Activated CD8-positive, alpha-beta memory T cell treated with anti-CD3 and anti-CD28 coated beads, Interleukin-2, amount 50 U/mL, for 4 hours (primary cell): ENCODE results near the gene RNF44.

Source experiments
- DNase-seq: peaks from one replicate; pipeline ENCODE4 v3.0.0-alpha.2; 2020

Gene RNF44

DNA sequence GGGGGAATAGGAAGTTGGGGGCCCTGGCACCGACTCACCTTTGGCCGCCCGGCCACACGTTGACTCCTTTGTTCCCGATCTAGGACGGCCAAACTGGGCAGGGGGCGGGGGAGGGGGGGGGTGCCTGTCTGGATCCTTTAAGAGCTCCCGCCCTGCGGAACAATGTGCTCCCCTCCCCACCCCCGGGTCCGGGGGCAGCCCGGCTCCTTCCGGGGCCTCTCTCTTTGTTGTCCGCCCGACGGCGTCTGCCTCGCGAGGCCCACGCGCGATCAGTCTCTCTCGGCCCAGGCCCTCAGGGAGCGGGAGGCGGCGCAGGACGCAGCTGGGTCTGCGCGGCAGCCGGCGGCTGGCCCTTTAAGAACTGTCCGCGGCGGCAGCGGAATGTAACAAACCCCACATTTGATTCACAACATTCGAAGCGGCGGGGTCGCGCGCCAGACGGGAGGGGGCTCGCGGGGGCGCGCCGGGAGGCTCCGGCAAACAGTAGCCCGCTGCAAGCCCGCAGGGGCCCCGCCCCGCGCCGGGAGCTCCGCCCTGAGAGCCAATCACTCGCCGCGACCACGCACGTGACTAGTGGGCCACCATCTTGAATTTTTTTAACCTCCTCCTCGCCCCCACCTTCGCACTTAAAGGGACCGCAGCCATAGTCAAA, at the start of gene RNF44:
RNF44 (minus strand) TSS at position 501 of the 652 bp plus-strand sequence. CDS start 4,930 bp downstream, outside the sequence.
- peak; percentile 99 for DNase-seq

- DNase-seq: no peak
Observed at GRCh38 chr5:176583076-176583475, 45.9 kb upstream of the RNF44 start.

GRCh38 chr5:176581361-176581760, 44.2 kb upstream of the RNF44 start:
- DNase-seq: no peak

- no peak for DNase-seq
Observed at GRCh38 chr5:176579323-176579722, 42.1 kb upstream of the RNF44 start.

DNA sequence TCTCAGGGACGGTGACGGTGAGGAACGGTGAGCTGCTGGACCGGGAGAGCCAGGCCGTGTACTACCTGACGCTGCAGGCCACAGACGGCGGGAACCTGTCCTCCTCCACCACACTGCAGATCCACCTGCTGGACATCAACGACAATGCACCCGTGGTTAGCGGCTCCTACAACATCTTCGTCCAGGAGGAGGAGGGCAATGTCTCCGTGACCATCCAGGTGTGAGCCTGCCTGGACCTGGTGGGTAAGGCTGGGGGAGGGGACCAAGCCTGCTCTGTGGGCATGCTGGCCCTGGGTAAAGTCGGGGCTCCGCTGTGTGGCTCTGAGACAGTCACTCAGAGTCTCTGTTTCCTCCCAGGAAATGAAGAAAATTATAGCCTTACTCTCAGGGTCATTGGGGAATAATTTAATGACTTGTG, 41.2 kb upstream of the RNF44 start:
- DNase-seq: peak; percentile 31

DNA sequence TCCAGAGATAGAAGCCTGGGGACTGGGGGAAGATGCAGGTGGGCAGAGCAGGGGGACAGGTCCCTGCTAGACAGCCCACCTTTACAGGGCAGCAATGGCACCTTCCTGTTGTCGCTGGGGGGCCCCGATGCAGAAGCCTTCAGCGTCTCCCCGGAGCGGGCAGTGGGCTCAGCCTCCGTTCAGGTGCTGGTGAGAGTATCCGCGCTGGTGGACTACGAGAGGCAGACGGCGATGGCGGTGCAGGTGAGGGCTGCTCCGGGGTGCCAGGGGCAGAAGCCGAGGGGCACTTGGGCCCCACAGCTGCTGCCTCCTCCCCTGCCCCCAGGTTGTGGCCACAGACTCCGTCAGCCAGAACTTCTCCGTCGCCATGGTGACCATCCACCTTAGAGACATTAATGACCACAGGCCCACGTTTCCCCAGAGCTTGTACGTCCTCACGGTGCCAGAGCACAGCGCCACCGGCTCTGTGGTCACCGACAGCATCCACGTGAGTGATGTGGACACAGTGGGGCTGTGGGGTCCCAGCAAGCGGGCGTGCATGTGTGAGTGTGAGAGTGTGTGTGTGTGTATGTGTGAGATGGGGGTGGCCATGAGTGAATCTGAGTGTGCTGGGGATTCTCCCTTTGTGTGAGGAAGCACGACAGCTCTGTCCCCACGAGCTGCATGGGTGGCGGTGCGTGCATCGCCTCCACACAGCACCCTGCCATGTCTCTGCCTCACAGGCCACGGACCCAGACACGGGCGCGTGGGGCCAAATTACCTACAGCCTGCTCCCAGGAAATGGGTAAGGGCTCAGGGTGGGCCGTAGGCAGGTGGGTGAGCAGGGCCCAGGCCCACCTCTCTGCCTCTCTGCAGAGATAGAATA, 40.3 kb upstream of the RNF44 start:
- DNase-seq: no peak

- no peak for DNase-seq
Observed at GRCh38 chr5:176575488-176576422, 38.6 kb upstream of the RNF44 start.

- DNase-seq: no peak
Observed at GRCh38 chr5:176575066-176575465, 37.9 kb upstream of the RNF44 start.

DNA sequence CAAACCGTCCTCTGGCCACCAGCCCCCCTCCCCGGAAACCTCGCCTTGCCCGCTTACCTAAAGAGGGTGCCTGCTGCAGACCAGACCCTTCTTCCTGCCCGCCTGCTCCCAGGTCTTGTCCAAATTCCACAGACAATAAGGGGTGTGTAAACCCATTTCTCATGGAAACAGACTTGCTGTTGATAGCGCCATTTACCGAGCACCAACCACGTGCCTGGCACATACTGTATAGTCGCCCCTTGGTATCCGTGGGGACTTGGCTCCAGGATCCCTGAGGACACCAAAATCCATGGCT, 37.0 kb upstream of the RNF44 start:
- no peak for DNase-seq

DNA sequence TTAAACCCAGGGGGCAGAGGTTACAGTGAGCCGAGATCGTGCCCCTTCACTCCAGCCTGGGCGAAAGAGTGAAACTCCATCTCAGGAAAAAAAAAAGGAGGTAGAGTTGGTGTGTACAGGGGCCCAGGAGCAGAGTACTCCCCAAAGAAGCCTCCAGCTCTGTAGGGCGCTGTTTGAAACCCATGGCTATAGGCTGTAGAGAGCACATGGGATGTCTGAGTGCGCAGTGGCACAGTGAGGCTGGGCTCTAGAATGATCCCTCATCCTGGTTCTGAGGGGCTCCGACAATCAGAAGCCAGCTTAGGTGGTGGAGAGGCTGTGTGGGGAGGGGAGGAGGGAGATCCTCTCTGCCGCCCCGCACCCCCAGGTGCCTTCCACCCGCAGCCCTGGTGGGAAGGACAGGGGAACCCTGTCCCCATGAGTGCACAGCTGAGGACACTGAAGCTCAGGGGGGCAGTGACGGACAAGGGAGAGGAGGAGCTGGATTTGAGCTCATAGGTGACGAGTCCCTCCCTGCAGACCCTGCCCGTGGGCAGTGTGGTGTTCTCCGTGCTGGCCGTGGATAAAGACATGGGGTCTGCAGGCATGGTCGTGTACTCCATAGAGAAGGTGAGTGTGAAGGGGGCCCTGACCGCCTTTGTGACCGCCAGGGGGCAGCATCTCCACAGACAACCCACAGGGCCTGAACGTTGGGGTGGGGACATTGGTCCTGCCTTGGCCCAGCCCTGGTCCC, 36.5 kb upstream of the RNF44 start:
- peak; percentile 84 for DNase-seq

- DNase-seq: no peak
Observed at GRCh38 chr5:176570044-176570443, 32.8 kb upstream of the RNF44 start.

DNA sequence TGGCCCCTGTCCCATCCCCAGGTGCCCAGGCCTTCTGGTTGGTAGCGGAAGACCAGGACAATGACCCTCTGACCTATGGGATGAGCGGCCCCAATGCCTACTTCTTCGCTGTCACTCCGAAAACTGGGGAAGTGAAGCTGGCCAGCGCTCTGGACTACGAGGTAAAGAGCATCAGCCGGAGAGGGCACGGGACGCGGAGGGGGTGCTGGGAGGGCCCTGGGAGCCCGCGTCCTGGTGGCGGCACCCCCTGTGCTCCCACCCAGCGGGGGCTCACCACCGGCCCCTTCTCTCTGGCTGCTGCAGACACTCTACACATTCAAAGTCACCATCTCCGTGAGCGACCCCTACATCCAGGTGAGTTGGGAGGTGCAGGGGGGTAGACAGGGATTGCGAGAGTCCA, 31.5 kb upstream of the RNF44 start:
- DNase-seq: no peak

DNA sequence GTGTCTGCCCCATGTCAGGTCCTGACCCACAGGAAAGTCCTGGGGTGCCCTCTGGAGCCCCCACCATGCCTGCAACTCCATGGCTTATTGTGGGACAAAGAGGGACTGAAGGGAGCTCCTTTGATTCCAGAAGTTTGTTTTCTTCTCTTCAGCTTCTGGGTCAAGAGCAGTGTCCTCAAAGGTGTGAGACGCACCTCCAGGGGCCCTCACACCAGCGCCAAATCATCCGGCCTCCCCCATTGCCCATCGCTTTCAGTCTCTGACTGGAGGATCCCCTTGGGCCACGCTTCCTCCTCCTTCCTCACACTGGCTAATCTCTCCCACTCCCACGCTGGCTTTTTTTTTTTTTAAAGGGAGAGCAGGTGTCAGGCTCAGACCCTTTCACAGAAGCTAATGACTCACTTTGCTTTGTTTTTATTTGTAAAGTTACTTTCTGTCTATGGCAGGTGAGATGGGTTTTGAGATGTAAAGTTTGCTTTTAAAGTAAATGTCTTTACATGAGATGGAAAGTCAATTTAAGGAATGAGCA, 28.6 kb upstream of the RNF44 start:
- DNase-seq: no peak

DNA sequence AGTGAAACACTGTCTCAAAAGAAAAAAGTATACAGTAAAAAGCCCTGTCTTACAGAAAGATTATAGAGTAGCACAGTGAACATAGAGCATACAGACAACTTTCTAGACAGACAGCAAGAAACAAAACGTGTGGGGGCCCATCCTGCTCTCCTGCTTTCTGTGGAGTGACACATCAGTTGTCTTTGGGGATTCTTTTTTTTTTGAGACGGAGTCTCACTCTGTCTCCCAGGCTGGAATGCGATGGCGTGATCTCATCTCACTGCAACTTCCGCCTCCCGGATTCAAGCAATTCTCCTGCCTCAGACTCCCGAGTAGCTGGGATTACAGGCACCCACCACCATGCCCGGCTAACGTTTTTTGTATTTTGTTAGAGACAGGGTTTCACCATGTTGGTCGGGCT, 26.8 kb upstream of the RNF44 start:
- DNase-seq: no peak

GRCh38 chr5:176562189-176562588, 25.0 kb upstream of the RNF44 start:
- DNase-seq: no peak

DNA sequence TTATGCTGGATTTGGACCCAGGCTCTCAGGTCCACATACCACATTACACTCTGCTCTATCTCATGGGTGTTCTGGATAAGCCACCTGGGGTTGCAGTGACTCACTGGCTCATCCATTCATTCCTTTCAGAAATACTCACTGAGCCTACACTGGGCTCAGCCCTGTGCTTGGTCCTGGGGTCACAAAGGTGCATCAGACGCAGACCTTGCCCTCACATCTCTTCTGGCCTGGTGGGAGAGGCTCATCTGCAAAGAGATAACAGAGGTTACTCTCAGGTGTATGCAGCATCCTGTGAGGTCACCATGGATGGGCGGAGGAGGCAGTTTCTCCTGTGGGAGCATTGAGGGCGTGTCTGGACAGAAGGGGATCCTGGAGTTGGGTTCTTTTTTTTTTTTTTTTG, 24.1 kb upstream of the RNF44 start:
- DNase-seq: no peak

DNA sequence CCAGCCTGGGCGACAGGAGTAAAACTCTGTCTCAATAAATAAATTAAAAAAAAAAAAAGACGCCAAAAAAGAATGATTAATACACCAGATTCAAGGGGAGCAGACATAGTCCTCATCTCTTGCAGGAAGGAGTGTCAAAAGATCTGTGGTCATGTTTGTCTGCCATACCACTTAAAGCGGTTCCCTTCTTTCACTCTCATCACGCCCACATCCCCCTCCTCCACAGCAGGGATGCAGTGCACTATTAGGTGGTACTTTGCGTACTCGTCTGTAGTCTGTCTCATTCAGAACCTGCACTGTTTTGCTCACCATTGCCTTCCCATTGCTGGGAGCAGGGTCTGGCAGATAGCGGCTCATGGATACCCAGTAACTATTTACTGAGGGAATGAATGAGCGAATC, 23.2 kb upstream of the RNF44 start:
- DNase-seq: peak; percentile 48

- DNase-seq: no peak
Observed at GRCh38 chr5:176559683-176560082, 22.5 kb upstream of the RNF44 start.

DNA sequence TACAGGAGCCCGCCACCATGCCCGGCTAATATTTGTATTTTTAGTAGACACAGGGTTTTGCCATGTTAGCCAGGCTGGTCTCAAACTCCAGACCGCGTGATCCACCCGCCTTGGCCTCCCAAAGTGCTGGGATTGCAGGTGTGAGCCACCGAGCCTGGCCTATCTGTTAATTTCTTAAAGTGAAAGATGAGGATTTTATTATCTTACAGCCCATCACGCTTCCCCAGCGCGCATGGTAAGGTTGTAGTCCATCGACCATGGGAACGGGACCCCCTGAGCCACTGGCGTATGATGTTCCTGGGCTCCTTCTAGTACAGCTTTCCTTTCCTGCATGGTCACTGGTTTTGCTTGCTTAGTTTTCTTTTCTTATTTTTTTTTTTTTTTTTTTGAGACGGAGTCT, 20.6 kb upstream of the RNF44 start:
- no peak for DNase-seq

DNA sequence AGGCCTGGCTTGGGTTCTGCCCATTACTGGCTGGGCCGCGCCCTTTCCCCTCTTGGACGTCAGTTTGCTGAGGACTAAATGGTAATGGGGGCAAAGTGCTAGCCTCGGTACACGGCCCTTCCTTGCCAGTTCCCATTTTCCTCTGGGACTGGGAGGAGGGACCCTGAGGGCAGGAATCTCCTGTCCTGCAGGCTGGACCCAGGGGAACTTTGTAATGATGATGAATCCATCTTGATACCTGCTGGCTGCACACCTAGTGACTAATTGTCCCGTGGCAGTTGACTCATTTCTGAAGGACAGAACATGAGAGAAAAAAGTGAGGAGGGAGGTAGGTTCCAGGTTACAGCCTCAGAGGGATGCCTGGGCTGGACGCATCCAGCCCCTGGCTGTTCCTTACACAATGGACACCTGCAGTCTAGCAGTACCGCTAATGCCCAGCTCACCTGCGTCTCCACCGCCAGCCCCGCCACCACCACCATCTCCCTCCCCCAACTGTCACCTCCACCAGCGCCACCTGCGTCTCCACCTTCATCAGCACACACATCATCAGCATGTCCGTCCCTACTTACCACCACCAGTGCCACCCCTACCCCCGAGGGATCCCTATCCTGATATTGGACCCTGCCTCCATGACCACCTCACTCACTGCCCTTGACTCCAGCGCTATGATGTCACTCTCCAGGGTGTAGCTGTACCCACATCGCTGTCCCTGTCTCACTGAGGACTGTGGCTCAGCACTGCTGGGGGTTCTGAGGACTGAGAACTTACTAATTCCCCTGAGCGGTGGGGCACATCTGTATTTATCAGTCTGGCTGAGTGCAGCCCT, 16.3 kb upstream of the RNF44 start:
- no peak for DNase-seq

DNA sequence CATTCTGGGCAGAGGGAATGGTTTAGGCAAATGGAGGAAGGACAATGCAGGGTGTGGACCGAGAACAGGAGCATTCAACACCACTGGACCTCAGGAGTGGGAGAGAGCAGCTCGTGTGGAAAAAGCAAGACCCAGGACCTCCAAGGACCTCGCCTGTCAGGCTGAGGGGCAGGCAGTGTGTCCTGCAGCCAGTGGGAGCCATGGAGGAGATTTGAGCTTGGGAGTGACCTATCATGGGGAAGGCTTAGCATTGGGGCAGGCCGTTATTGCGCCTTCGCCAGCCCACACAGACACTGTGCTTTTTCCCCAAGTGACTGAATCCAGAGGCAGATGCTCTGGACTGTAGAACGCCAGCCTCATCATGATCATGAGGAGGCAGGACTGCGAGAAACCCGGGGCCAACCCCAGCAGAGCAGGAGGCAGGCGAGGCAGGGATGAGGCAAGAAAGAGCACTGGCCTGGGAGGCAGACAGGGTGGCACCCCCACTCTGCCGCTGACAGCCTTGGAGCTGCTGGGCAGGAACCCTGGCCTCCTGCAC, 15.2 kb upstream of the RNF44 start:
- no peak for DNase-seq
